Mesodermal cell (in vitro differentiated cells): Measurements from ENCODE around the gene RPH3AL.
"Not testable (repeated sequence)": the region's sequence is repeated elsewhere in the genome, so short reads cannot be mapped to it uniquely, and the experiment has no call there.

Source experiments
- H3K27ac ChIP-seq: 2 replicates; pipeline ENCODE4 v1.7.0; 2013; ENCODE audit warnings: mild to moderate bottlenecking, low read depth, low read length, moderate library complexity; ENCODE audit not compliant: severe bottlenecking
- H3K36me3 ChIP-seq: 2 replicates; pipeline ENCODE4 v1.7.1; 2013; ENCODE audit warnings: mild to moderate bottlenecking, low read length, moderate library complexity; ENCODE audit not compliant: control insufficient read depth, insufficient read depth
- H3K4me1 ChIP-seq: one replicate; pipeline ENCODE4 v1.7.1; 2013; ENCODE audit warnings: mild to moderate bottlenecking, low read length; ENCODE audit not compliant: insufficient read depth, control insufficient read depth, poor library complexity, severe bottlenecking
- H3K4me3 ChIP-seq: 2 replicates; pipeline ENCODE4 v1.7.0; 2013; ENCODE audit warnings: low read length, control low read depth, mild to moderate bottlenecking; ENCODE audit not compliant: insufficient read depth, poor library complexity, severe bottlenecking; ENCODE audit errors: extremely low read depth
- H3K9me3 ChIP-seq: 2 replicates; pipeline ENCODE4 v1.7.1; 2013; ENCODE audit warnings: mild to moderate bottlenecking, low read length, moderate library complexity; ENCODE audit not compliant: control insufficient read depth
- WGBS, 2 experiments: methylation state at CpG; one replicate each; pipeline ENCODE4 v1.1.5; 2013; ENCODE audit warnings: missing lambda C conversion rate in 2 of 2; ENCODE audit not compliant: insufficient coverage in 2 of 2; 5-methylcytosine and 5-hydroxymethylcytosine counted together

Gene RPH3AL

DNA sequence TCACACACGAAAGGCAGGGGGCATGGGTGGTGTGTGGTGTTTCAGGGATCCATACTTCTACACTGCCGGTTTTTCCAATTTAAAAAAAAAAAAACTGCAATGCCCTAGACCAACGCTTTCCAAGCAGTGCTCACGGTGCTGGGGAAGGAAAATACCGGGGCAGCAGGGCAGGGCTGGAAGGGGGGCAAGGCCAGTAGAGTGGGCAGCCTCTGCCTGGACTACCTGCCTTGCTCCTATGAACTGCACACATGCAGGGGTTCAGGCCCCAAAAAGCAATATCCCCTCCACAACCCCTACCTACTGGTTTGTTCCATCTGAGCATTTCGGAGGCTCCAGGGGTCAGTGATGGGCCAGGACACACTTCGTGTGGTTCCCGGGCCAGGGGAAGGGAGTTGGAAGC lies 29.4 kb downstream of the RPH3AL start:
- Histone ChIP-seq H3K4me3 (no peak overlapping the region), H3K36me3 (no peaks in the 10 kb centered on the region), H3K27ac (no peak overlapping the region), H3K9me3 (no peaks in the 10 kb centered on the region), H3K4me1 (peaks cover 8% of the 10 kb centered on the region)
- 78 to 79% methylated on average over 6 of the region's 8 CpGs for WGBS, 2 experiments

GRCh38 chr17:322006-322780 lies 30.4 kb downstream of the RPH3AL start:
- no peak overlapping the region for H3K4me3 ChIP-seq
- WGBS, 2 experiments, result 64 to 68% methylated on average over 15 to 20 of the region's 27 CpGs
- H3K9me3 ChIP-seq, result no peaks in the 10 kb centered on the region
- H3K27ac ChIP-seq, result no peak overlapping the region
- H3K4me1 ChIP-seq, result peaks cover 8% of the 10 kb centered on the region
- no peaks in the 10 kb centered on the region for H3K36me3 ChIP-seq

DNA sequence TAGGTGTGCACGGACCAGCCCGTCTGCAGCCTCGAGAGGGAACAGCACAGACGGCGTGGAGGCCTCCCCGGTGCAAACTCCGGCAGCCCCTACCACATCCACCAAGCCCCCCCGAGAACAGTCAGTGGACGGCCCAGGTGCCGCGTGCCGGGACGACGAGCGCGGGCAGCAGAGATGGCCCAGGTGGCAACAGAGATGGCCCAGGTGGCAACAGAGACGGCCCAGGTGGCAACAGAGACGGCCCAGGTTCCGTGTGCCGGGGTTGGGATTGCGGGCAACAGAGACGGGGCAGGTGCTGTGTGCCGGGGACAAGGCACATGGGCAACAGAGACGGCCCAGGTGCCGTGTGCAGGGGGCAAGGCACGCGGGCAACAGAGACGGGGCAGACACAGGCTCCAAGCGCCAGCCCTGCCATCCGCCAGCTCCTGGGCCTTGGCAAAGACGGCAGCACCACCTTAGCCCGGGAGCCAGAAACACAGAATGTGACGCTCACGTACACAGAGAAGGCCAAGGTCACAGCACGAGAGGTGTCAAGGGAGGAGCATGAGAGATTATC lies 31.1 kb downstream of the RPH3AL start:
- Histone ChIP-seq H3K27ac (no peak overlapping the region), H3K4me3 (no peak overlapping the region), H3K36me3 (no peaks in the 10 kb centered on the region), H3K4me1 (peaks cover 8% of the 10 kb centered on the region), H3K9me3 (no peaks in the 10 kb centered on the region)
- 78 to 79% methylated on average over 29 to 33 of the region's 35 CpGs for WGBS, 2 experiments

DNA sequence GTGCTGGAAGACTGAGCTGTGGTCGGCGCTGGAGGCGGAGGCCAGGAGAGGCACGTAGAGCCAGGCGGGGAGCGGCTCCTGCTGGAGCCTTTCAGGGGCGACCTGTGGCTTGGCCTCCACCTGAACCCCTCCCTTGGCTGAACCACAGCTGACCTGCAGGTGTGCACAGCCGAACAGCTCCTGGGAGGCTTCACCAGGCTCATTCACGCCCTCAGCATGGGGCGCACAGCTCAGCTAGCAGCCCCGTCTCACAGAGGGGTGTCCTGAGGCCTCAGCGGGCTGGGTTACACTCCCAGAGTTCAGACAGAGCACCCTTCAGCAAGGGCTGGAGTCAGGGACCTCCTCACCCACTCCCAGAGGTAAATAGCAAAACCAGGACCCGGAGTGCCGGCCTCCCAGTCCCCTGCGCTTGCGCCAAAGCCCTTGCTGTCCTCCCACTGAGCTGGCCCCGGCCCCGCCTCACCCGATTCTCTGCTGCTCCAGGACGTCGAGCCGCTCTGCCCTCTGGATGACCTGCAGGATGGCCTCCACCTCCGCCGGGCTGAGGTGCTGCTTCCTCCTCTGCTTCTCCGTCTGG lies 31.7 kb downstream of the RPH3AL start:
- peaks cover 8% of the 10 kb centered on the region for H3K4me1 ChIP-seq
- H3K36me3 ChIP-seq, result no peaks in the 10 kb centered on the region
- H3K9me3 ChIP-seq, result no peaks in the 10 kb centered on the region
- WGBS, 2 experiments, result 19 to 36% methylated on average over 17 to 23 of the region's 25 CpGs
- H3K4me3 ChIP-seq, result no peak overlapping the region
- H3K27ac ChIP-seq, result no peak overlapping the region

DNA sequence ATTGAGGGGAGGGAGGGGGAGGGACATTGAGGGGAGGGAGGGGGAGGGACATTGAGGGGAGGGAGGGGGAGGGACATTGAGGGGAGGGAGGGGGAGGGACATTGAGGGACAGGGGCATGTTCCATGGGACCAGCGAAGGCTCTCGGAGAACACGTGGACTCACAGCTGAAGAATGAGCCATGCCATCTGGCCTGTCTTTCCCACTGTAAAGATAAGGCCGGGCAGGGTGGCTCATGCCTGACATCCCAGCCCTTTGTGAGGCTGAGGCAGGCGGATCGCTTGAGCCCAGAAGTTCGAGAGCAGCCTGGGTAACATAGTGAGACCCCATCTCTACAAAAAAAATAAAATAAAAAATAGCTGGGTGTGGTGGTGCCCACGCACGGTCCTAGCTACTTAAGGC lies 32.5 kb downstream of the RPH3AL start:
- no peak overlapping the region for H3K4me3 ChIP-seq
- no peak overlapping the region for H3K27ac ChIP-seq
- WGBS, 2 experiments, result 92 to 98% methylated on average over 4 of the region's 9 CpGs
- peaks cover 8% of the 10 kb centered on the region for H3K4me1 ChIP-seq
- peaks cover 5% of the 10 kb centered on the region for H3K9me3 ChIP-seq
- no peaks in the 10 kb centered on the region for H3K36me3 ChIP-seq

DNA sequence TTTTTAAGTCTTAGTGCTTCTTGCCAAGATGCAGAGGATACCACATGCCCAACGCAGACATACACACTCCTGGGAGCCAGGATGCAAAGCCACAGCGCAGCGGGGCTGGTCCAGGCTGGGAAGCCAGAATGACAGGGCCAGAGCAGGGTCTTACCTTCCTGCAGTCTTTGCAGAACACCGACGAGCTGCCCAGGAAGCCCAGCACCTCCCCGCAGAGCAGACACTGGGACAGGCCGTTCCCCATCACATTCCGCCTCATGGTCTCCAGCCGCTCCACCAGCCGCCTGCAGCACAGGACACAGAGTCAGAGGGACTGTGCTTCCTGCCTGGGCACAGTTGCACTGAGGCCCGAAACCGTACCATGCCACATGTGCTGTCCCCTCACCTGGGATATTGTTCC lies 33.3 kb downstream of the RPH3AL start:
- H3K4me1 ChIP-seq, result peaks cover 8% of the 10 kb centered on the region
- no peaks in the 10 kb centered on the region for H3K36me3 ChIP-seq
- no peak overlapping the region for H3K27ac ChIP-seq
- 86 to 88% methylated on average over 11 to 12 of the region's 12 CpGs for WGBS, 2 experiments
- H3K4me3 ChIP-seq, result no peak overlapping the region
- H3K9me3 ChIP-seq, result peaks cover 6% of the 10 kb centered on the region

DNA sequence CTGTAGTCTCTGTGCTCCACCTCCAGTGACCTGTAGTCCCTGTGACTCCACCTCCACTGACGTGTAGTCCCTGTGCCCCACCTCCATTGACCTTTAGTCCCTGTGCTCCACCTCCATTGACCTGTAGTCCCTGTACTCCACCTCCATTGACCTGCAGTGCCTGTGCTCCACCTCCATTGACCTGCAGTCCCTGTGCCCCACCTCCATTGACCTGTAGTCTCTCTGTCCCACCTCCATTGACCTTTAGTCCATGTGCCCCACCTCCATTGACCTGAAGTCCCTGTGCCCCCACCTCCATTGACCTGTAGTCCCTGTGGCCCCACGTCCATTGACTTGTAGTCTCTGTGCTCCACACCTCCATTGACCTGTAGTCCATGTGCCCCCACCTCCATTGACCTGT lies 35.5 kb downstream of the RPH3AL start:
- not testable (repeated sequence) for H3K4me1 ChIP-seq, H3K36me3 ChIP-seq, H3K27ac ChIP-seq, H3K4me3 ChIP-seq, H3K9me3 ChIP-seq
- no CpG with 5 or more reads among the region's 2 CpGs for WGBS, 2 experiments

DNA sequence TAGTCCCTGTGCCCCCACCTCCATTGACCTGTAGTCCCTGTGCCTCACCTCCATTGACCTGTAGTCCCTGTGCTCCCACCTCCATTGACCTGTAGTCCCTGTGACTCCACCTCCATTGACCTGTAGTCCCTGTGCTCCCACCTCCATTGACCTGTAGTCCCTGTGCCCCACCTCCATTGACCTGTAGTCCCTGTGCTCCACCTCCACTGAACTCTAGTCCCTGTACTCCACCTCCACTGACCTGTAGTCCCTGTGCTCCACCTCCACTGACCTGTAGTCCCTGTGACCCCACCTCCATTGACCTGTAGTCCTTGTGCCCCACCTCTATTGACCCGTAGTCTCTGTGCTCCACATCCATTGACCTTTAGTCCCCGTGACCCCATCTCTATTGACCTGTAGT lies 37.2 kb downstream of the RPH3AL start:
- not testable (repeated sequence) for H3K4me3 ChIP-seq, H3K9me3 ChIP-seq, H3K36me3 ChIP-seq, H3K27ac ChIP-seq, H3K4me1 ChIP-seq
- 60 to 64% methylated on average over 2 of the region's 2 CpGs for WGBS, 2 experiments

DNA sequence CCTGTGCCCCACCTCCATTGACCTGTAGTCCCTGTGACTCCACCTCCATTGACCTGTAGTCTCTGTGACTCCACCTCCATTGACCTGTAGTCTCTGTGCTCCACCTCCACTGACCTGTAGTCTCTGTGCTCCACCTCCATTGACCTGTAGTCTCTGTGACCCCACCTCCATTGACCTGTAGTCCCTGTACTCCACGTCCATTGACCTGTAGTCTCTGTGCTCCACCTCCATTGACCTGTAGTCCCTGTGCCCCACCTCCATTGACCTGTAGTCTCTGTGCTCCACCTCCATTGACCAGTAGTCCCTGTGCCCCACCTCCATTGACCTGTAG lies 38.0 kb downstream of the RPH3AL start:
- not testable (repeated sequence) for H3K4me3 ChIP-seq, H3K4me1 ChIP-seq, H3K9me3 ChIP-seq, H3K36me3 ChIP-seq, H3K27ac ChIP-seq
- no CpG with 5 or more reads among the region's 1 CpG for WGBS, 2 experiments

GRCh38 chr17:313911-314613 lies 38.5 kb downstream of the RPH3AL start:
- 80 to 93% methylated on average over 6 of the region's 9 CpGs for WGBS, 2 experiments
- no peaks in the 10 kb centered on the region for H3K4me1 ChIP-seq
- peaks cover 6% of the 10 kb centered on the region for H3K9me3 ChIP-seq
- H3K4me3 ChIP-seq, result no peak overlapping the region
- H3K36me3 ChIP-seq, result no peaks in the 10 kb centered on the region
- H3K27ac ChIP-seq, result no peak overlapping the region

- H3K4me1 ChIP-seq, result no peaks in the 10 kb centered on the region
- peaks cover 6% of the 10 kb centered on the region for H3K9me3 ChIP-seq
- no peak overlapping the region for H3K4me3 ChIP-seq
- WGBS, 2 experiments, result 87 to 91% methylated on average over 10 of the region's 10 CpGs
- no peak overlapping the region for H3K27ac ChIP-seq
- H3K36me3 ChIP-seq, result no peaks in the 10 kb centered on the region
Measured at GRCh38 chr17:313231-313630, 39.4 kb downstream of the RPH3AL start.
